GM23248 (cell line): ENCODE measurements around the gene PRDX3. TPM values are rescaled to one million over a fixed set of nuclear protein-coding genes. Genes with fewer than 3 reads are reported as not detected.

Experiments used
- DNase-seq: peaks from one replicate; pipeline ENCODE4 v3.0.0-alpha.2; 2015
- H2AFZ ChIP-seq: fragments of 200-600 bp; sonication (generic); 2 replicates; pipeline ENCODE4 v1.6.1; 2016; ENCODE audit warnings: antibody characterized with exemption
- H3F3A ChIP-seq: fragments of 200-600 bp; sonication (generic); 2 replicates; pipeline ENCODE4 v1.6.1; 2016; ENCODE audit warnings: mild to moderate bottlenecking, antibody characterized with exemption, mixed run types; ENCODE audit not compliant: insufficient read depth
- H3K27ac ChIP-seq: fragments of 200-600 bp; sonication (generic); 2 replicates; pipeline ENCODE4 v1.5.1; 2016; ENCODE audit warnings: mild to moderate bottlenecking
- H3K27me3 ChIP-seq: fragments of 200-600 bp; sonication (generic); replicated peaks from 2 replicates; pipeline ENCODE4 v1.6.1; 2016; ENCODE audit warnings: mild to moderate bottlenecking; ENCODE audit not compliant: insufficient read depth
- H3K36me3 ChIP-seq: fragments of 200-600 bp; sonication (generic); 2 replicates; pipeline ENCODE4 v1.6.1; 2016; ENCODE audit warnings: low read depth, mild to moderate bottlenecking
- H3K4me1 ChIP-seq: fragments of 200-600 bp; sonication (generic); 2 replicates; pipeline ENCODE4 v1.6.1; 2016; ENCODE audit warnings: mild to moderate bottlenecking; ENCODE audit not compliant: insufficient read depth
- H3K4me2 ChIP-seq: fragments of 200-600 bp; sonication (generic); one replicate; pipeline ENCODE4 v1.6.1; 2016; ENCODE audit warnings: mild to moderate bottlenecking; ENCODE audit not compliant: unreplicated experiment
- H3K4me3 ChIP-seq: fragments of 200-600 bp; sonication (generic); 2 replicates; pipeline ENCODE4 v1.5.1; 2016; ENCODE audit warnings: mild to moderate bottlenecking
- H3K79me2 ChIP-seq: fragments of 200-600 bp; sonication (generic); 2 replicates; pipeline ENCODE4 v1.6.1; 2016; ENCODE audit warnings: mild to moderate bottlenecking; ENCODE audit not compliant: insufficient read depth
- H3K9ac ChIP-seq: fragments of 200-600 bp; sonication (generic); 2 replicates; pipeline ENCODE4 v1.6.1; 2016; ENCODE audit warnings: mild to moderate bottlenecking
- H3K9me2 ChIP-seq: fragments of 200-600 bp; sonication (generic); 2 replicates; pipeline ENCODE4 v1.6.1; 2016; ENCODE audit warnings: mixed run types, mild to moderate bottlenecking, moderate library complexity; ENCODE audit not compliant: insufficient read depth
- H3K9me3 ChIP-seq: fragments of 200-600 bp; sonication (generic); one replicate; pipeline ENCODE4 v1.6.1; 2017; ENCODE audit warnings: low read depth
- H4K20me1 ChIP-seq: fragments of 200-600 bp; sonication (generic); 2 replicates; pipeline ENCODE4 v1.6.0; 2016; ENCODE audit not compliant: insufficient read depth
- EZH2 ChIP-seq: fragments of 200-600 bp; sonication (generic); IDR thresholded peaks from 2 replicates; pipeline ENCODE4 v1.6.1; 2018; ENCODE audit warnings: antibody characterized with exemption, mild to moderate bottlenecking; ENCODE audit not compliant: insufficient read depth, poor library complexity, severe bottlenecking
- EZH2phosphoT487 ChIP-seq: fragments of 200-600 bp; sonication (generic); IDR thresholded peaks from 2 replicates; pipeline ENCODE4 v1.6.1; 2018; ENCODE audit warnings: antibody characterized with exemption, moderate library complexity, mild to moderate bottlenecking, low read depth; ENCODE audit not compliant: insufficient read depth
- WGBS, 2 experiments: methylation state at CpG; one replicate each; pipeline ENCODE4 v1.1.6; 2015 to 2017; ENCODE audit warnings: low lambda C conversion rate in 2 of 2, low coverage in 1 of 2; ENCODE audit errors: missing lambda C conversion rate in 2 of 2; 5-methylcytosine and 5-hydroxymethylcytosine counted together
- in situ Hi-C: fragments of 300-500 bp; cut with MboI; formaldehyde crosslinking; loops from 2 replicates; pipeline ENCODE4 v1.15.0; 2020
- polyA plus RNA-seq: library from polyadenylated mRNA; unstranded; fragments of >200 nt; fragmentation: Nextera tagmentation; extraction: Ambion mirVana; gene quantifications from 2 replicates; pipeline ENCODE4 v1.2.1, GENCODE V29; 2016
- total RNA-seq: library from RNA; depleted of rRNA; stranded (reverse); fragments of >200 nt; shearing (Covaris generic); gene quantifications from 2 replicates; pipeline ENCODE4 v1.2.3, GENCODE V29; 2014

PRDX3 gene
- total and polyA plus RNA-seq, 2 experiments from 2014 or later, result 246 to 302 TPM

GRCh38 chr10:119208553-119208940 is 29.9 kb upstream of the PRDX3 start:
- Histone ChIP-seq H3K27me3 (no peaks in the 10 kb centered on the region), H4K20me1 (no peaks in the 10 kb centered on the region), H3K9me3 (no peaks in the 10 kb centered on the region), H3F3A (peaks cover 28% of the 10 kb centered on the region), H3K4me2 (peak overlapping the region; percentile 99), H3K4me3 (peak overlapping the region; percentile 86), H3K9me2 (no peaks in the 10 kb centered on the region), H3K36me3 (no peaks in the 10 kb centered on the region), H2AFZ (peak overlapping the region; percentile 57), H3K4me1 (peaks cover 35% of the 10 kb centered on the region), H3K79me2 (peaks cover 54% of the 10 kb centered on the region), H3K9ac (peak overlapping the region; percentile 96), H3K27ac (peak overlapping the region; percentile 84)
- 1% methylated on average over 3 of the region's 3 CpGs for WGBS, 2 experiments
- no peak for TF ChIP-seq EZH2
- no peak for TF ChIP-seq EZH2phosphoT487
- DNase-seq, result peak; percentile 70
- in situ Hi-C loops, result no loop called here

GRCh38 chr10:119207713-119208552 is 29.3 kb upstream of the PRDX3 start:
- TF ChIP-seq EZH2phosphoT487 (no peak), EZH2 (no peak)
- H3K4me3 ChIP-seq, result peak overlapping the region; percentile 86
- peak overlapping the region; percentile 84 for H3K27ac ChIP-seq
- peak; percentile 82 for DNase-seq
- H3K4me2 ChIP-seq, result peak overlapping the region; percentile 99
- peaks cover 41% of the 10 kb centered on the region for H3K4me1 ChIP-seq
- H4K20me1 ChIP-seq, result no peaks in the 10 kb centered on the region
- no peaks in the 10 kb centered on the region for H3K9me3 ChIP-seq
- H3K9me2 ChIP-seq, result no peaks in the 10 kb centered on the region
- peak overlapping the region; percentile 96 for H3K9ac ChIP-seq
- H2AFZ ChIP-seq, result peak overlapping the region; percentile 57
- in situ Hi-C loops, result no loop called here
- no peaks in the 10 kb centered on the region for H3K27me3 ChIP-seq
- peaks cover 50% of the 10 kb centered on the region for H3K79me2 ChIP-seq
- H3F3A ChIP-seq, result peaks cover 34% of the 10 kb centered on the region
- 0 to 1% methylated on average over 51 to 54 of the region's 62 CpGs for WGBS, 2 experiments
- no peaks in the 10 kb centered on the region for H3K36me3 ChIP-seq

- H4K20me1 ChIP-seq, result no peaks in the 10 kb centered on the region
- WGBS, 2 experiments, result 0 to 2% methylated on average over 20 to 23 of the region's 34 CpGs
- H3K27ac ChIP-seq, result peak within 1 kb of the TSS; percentile 96
- in situ Hi-C loops, result no loop called here
- TF ChIP-seq EZH2 (no peak), EZH2phosphoT487 (no peak)
- H3K9ac ChIP-seq, result peak within 1 kb of the TSS; percentile 96
- H3K9me2 ChIP-seq, result no peaks in the 10 kb centered on the region
- peak; percentile 99 for DNase-seq
- peaks cover 45% of the 10 kb centered on the region for H3K4me1 ChIP-seq
- H3F3A ChIP-seq, result peaks cover 38% of the 10 kb centered on the region
- peak within 1 kb of the TSS; percentile 86 for H3K4me3 ChIP-seq
- peak within 1 kb of the TSS; percentile 77 for H2AFZ ChIP-seq
- H3K9me3 ChIP-seq, result no peaks in the 10 kb centered on the region
- no peaks in the 10 kb centered on the region for H3K36me3 ChIP-seq
- H3K79me2 ChIP-seq, result peaks cover 43% of the 10 kb centered on the region
- H3K27me3 ChIP-seq, result no peaks in the 10 kb centered on the region
- H3K4me2 ChIP-seq, result peak within 1 kb of the TSS; percentile 99
Observed at GRCh38 chr10:119207366-119207666, 28.7 kb upstream of the PRDX3 start, which contains the start of gene GRK5. Gene GRK5 (plus strand): TSS chr10:119207571. CDS start chr10:119207918, 347 bp downstream.

- peak overlapping the region; percentile 96 for H3K9ac ChIP-seq
- H3K4me2 ChIP-seq, result peak overlapping the region; percentile 71
- DNase-seq, result peak; percentile 92
- H3K4me1 ChIP-seq, result peaks cover 43% of the 10 kb centered on the region
- H3K27me3 ChIP-seq, result no peaks in the 10 kb centered on the region
- H4K20me1 ChIP-seq, result no peaks in the 10 kb centered on the region
- peak overlapping the region; percentile 96 for H3K27ac ChIP-seq
- no peaks in the 10 kb centered on the region for H3K9me2 ChIP-seq
- in situ Hi-C loops, result no loop called here
- H2AFZ ChIP-seq, result peak overlapping the region; percentile 77
- H3K4me3 ChIP-seq, result peak overlapping the region; percentile 86
- no peaks in the 10 kb centered on the region for H3K9me3 ChIP-seq
- H3K36me3 ChIP-seq, result no peaks in the 10 kb centered on the region
- H3K79me2 ChIP-seq, result peaks cover 38% of the 10 kb centered on the region
- TF ChIP-seq EZH2phosphoT487 (no peak), EZH2 (no peak)
- WGBS, 2 experiments, result 0 to 1% methylated on average over 29 to 70 of the region's 97 CpGs
- H3F3A ChIP-seq, result peaks cover 38% of the 10 kb centered on the region
Observed at GRCh38 chr10:119206603-119207365, 28.2 kb upstream of the PRDX3 start.
